Measurements from ENCODE around the gene BARX2.

DNA sequence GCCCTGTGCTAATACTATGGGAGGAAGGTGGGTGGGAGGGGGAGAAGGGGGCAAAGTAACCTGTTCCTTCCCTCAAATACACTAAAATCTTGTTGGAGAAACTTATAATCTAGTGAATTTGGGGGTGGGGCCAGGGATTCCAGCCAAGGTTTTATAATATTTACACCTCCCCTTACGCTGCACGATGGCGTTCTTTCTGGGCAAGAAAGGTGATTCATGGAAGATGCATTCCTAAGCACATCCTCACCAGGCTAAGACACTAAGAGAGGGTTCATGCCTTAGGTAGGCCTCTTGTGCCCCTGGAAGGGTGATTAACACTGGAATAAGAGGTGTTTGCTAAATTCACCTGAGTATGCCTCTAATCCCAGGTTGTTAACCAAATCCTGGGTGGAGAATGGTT is 82.6 kb downstream of the BARX2 start:
- no peak for TF ChIP-seq NFIC (IDR thresholded peaks at IDR 0.05; ENCODE audit: borderline replicate concordance)
- TF ChIP-seq, protein P1, sequence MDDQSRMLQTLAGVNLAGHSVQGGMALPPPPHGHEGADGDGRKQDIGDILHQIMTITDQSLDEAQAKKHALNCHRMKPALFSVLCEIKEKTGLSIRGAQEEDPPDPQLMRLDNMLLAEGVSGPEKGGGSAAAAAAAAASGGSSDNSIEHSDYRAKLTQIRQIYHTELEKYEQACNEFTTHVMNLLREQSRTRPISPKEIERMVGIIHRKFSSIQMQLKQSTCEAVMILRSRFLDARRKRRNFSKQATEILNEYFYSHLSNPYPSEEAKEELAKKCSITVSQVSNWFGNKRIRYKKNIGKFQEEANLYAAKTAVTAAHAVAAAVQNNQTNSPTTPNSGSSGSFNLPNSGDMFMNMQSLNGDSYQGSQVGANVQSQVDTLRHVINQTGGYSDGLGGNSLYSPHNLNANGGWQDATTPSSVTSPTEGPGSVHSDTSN (IDR thresholded peaks at IDR 0.05), result no peak
- no peak for TF ChIP-seq EZH2phosphoT487 (IDR thresholded peaks at IDR 0.05; ENCODE audit: borderline replicate concordance, low read depth)
- TF ChIP-seq MEF2A (IDR thresholded peaks at IDR 0.05; ENCODE audit: borderline replicate concordance, low read depth), result no peak
